Stomach (tissue), 19 donors: ENCODE data around the gene FKBP7. TPM values are rescaled to one million over a fixed set of nuclear protein-coding genes. Genes with fewer than 3 reads are reported as not detected.
"Not testable (repeated sequence)": the region's sequence is repeated elsewhere in the genome, so short reads cannot be mapped to it uniquely, and the experiment has no call there.

ENCODE experiments used
- DNase-seq, 2 donors: peaks; one replicate each; pipeline versions ENCODE4 v3.0.0 to v3.0.0-alpha.2; 2013 to 2019
- H3K27ac ChIP-seq, 5 donors: fragments of 200-600 bp in 4 of 5; sonication (generic) in 4 of 5; one replicate each; pipeline ENCODE4 v1.5.1; 2013 to 2019; ENCODE audit warnings: mild to moderate bottlenecking in 1 of 5, moderate library complexity in 1 of 5
- H3K27me3 ChIP-seq, 3 donors: fragments of 200-600 bp; sonication (generic); one replicate each; pipeline ENCODE4 v1.5.1; 2017 to 2019; ENCODE audit warnings: mixed run types in 1 of 3
- H3K36me3 ChIP-seq, 4 donors: fragments of 200-600 bp; sonication (generic); 1 replicate in 3 of 4; 2 replicates in 1 of 4; pipeline ENCODE4 v1.5.1; 2016 to 2019
- H3K4me1 ChIP-seq, 4 donors: fragments of 200-600 bp; sonication (generic); one replicate each; pipeline ENCODE4 v1.5.1; 2016 to 2019
- H3K4me3 ChIP-seq, 4 donors: fragments of 200-600 bp; sonication (generic) in 3 of 4; one replicate each; pipeline ENCODE4 v1.5.1; 2016 to 2019; ENCODE audit warnings: mild to moderate bottlenecking in 1 of 4
- H3K9me3 ChIP-seq, 4 donors: fragments of 200-600 bp; sonication (generic); one replicate each; pipeline ENCODE4 v1.5.1; 2016 to 2019
- CTCF ChIP-seq, 7 experiments: fragments of 450-650 bp in 4 of 7; fragments of 200-600 bp in 3 of 7; sonication (generic) in 3 of 7; IDR thresholded peaks; one replicate each; pipeline ENCODE4 v1.5.1; 2016 to 2019; ENCODE audit warnings: antibody characterized with exemption in 7 of 7, control low read depth in 2 of 7, mild to moderate bottlenecking in 1 of 7
- EP300 ChIP-seq: sonication (generic); formaldehyde crosslinking; IDR thresholded peaks from one replicate; pipeline ENCODE4 v1.6.1; 2017; ENCODE audit warnings: antibody characterized with exemption
- POLR2A ChIP-seq, 4 donors: fragments of 450-650 bp; IDR thresholded peaks; one replicate each; pipeline ENCODE4 v1.6.1; 2016; ENCODE audit warnings: antibody characterized with exemption in 4 of 4, control low read depth in 2 of 4, mild to moderate bottlenecking in 1 of 4, moderate library complexity in 1 of 4
- POLR2AphosphoS5 ChIP-seq, 3 donors: sonication (generic); formaldehyde crosslinking; IDR thresholded peaks; one replicate each; pipeline ENCODE4 v1.6.1; 2016; ENCODE audit warnings: antibody characterized with exemption in 3 of 3
- WGBS, 5 donors: extraction: QIAGEN DNeasy Blood & Tissue Kit in 3 of 5; methylation state at CpG; one replicate each; pipeline versions ENCODE4 v1.1.5 to v1.1.7; 2013 to 2018; 5-methylcytosine and 5-hydroxymethylcytosine counted together
- intact Hi-C: fragments of 100-400 bp; cut with DNase I; formaldehyde crosslinking; loops from one replicate; pipeline ENCODE4 v1.15.1; 2023; ENCODE audit warnings: low total_unique reads
- long read RNA-seq, 10 donors: transcript quantifications; one replicate each; lab custom pipeline, GENCODE V29; 2026
- polyA plus RNA-seq, 3 donors: library from polyadenylated mRNA; stranded (reverse); fragments of 200-250 nt; gene quantifications; one replicate each; pipeline ENCODE4 v1.2.3, GENCODE V29; 2013
- total RNA-seq, 5 donors: library from RNA; depleted of rRNA; stranded (reverse); fragments of >200 nt; gene quantifications; one replicate each; pipeline versions ENCODE4 v1.1.0 to v1.2.3, GENCODE V29; 2014 to 2016
- donor health status: healthy with polysubstance abuse.
- donor health status: Bipolar disorder and iron deficiency.
- donor health status: healthy.

FKBP7 gene
- total RNA-seq (10 to 100 TPM in 1 of 5 donors, 1 to 10 TPM in 3, under 1 TPM in 1; 0.87 to 31.4 (median 4.9) TPM), polyA plus RNA-seq (1 to 10 TPM; 4.4 to 6.4 (median 4.4) TPM)
- long read RNA-seq, donor 1, partial matches to known transcripts: 0 of 7 reads
- long read RNA-seq, donor 1, other reads (novel, unspliced or antisense): 0 of 7 reads
- long read RNA-seq, donor 2, transcript FKBP7-204 (4 exons, 2,834 nt): major isoform, 7 of 14 reads
- long read RNA-seq, donor 2, partial matches to known transcripts: 0 of 14 reads
- long read RNA-seq, donor 2, other reads (novel, unspliced or antisense): 0 of 14 reads
- long read RNA-seq, donor 3, transcript FKBP7-204 (4 exons, 2,834 nt): major isoform, 8 of 14 reads
- long read RNA-seq, donor 3, partial matches to known transcripts: 0 of 14 reads
- long read RNA-seq, donor 3, other reads (novel, unspliced or antisense): 0 of 14 reads
- long read RNA-seq, donor 4, partial matches to known transcripts: 0 of 2 reads
- long read RNA-seq, donor 4, other reads (novel, unspliced or antisense): 0 of 2 reads
- long read RNA-seq, donor 5, transcript FKBP7-205 (4 exons, 666 nt): minor isoform, 6 of 22 reads
- long read RNA-seq, donor 5, transcript FKBP7-204 (4 exons, 2,834 nt): major isoform, 12 of 22 reads
- long read RNA-seq, donor 5, partial matches to known transcripts: 0 of 22 reads
- long read RNA-seq, donor 5, other reads (novel, unspliced or antisense): 0 of 22 reads
- long read RNA-seq, donor 6: 0 reads
- long read RNA-seq, donor 7, transcript FKBP7-205 (4 exons, 666 nt): minor isoform, 5 of 22 reads
- long read RNA-seq, donor 7, transcript FKBP7-204 (4 exons, 2,834 nt): major isoform, 13 of 22 reads
- long read RNA-seq, donor 7, partial matches to known transcripts: 0 of 22 reads
- long read RNA-seq, donor 7, other reads (novel, unspliced or antisense): 0 of 22 reads
- long read RNA-seq, donor 8, transcript FKBP7-204 (4 exons, 2,834 nt): major isoform, 10 of 18 reads
- long read RNA-seq, donor 8, transcript FKBP7-203 (3 exons, 638 nt): minor isoform, 6 of 18 reads
- long read RNA-seq, donor 8, partial matches to known transcripts: 0 of 18 reads
- long read RNA-seq, donor 8, other reads (novel, unspliced or antisense): 0 of 18 reads
- long read RNA-seq, donor 9, transcript FKBP7-205 (4 exons, 666 nt): minor isoform, 6 of 17 reads
- long read RNA-seq, donor 9, transcript FKBP7-204 (4 exons, 2,834 nt): major isoform, 9 of 17 reads
- long read RNA-seq, donor 9, partial matches to known transcripts: 0 of 17 reads
- long read RNA-seq, donor 9, other reads (novel, unspliced or antisense): 0 of 17 reads
- long read RNA-seq, donor 10, transcript FKBP7-204 (4 exons, 2,834 nt): major isoform, 5 of 5 reads
- long read RNA-seq, donor 10, partial matches to known transcripts: 0 of 5 reads
- long read RNA-seq, donor 10, other reads (novel, unspliced or antisense): 0 of 5 reads

- peak in 5 of 7 experiments; percentile 60 to 85 (median 71) for TF ChIP-seq CTCF (IDR thresholded peaks at IDR 0.05)
- TF ChIP-seq POLR2AphosphoS5 (IDR thresholded peaks at IDR 0.05): peak; percentile 86 to 88 (median 87)
- no peak for TF ChIP-seq EP300
- peak in 2 of 4 donors; percentile 6 to 72 for TF ChIP-seq POLR2A (IDR thresholded peaks at IDR 0.05)
- intact Hi-C loops: no loop called here
- peak within 1 kb of the TSS; percentile 86 to 97 (median 95) for H3K27ac ChIP-seq
- H3K27me3 ChIP-seq: no peaks in the 10 kb centered on the region
- H3K36me3 ChIP-seq: no peaks in the 10 kb centered on the region
- peak; percentile 88 to 96 for DNase-seq
- H3K4me1 ChIP-seq: peaks cover 39 to 58% (median 50%) of the 10 kb centered on the region in 4 donors
- H3K9me3 ChIP-seq: no peaks in the 10 kb centered on the region
- 2% methylated on average over 52 to 56 of the region's 56 CpGs for WGBS, 5 donors
- H3K4me3 ChIP-seq: peak within 1 kb of the TSS; percentile 56 to 69 (median 62)
Measured at GRCh38 chr2:178478439-178479274, at the start of gene FKBP7. Gene FKBP7 (minus strand): TSS chr2:178478600. CDS start chr2:178478499, 101 bp downstream.

GRCh38 chr2:178527592-178527991 is 49.2 kb upstream of the FKBP7 start:
- TF ChIP-seq POLR2A (IDR thresholded peaks at IDR 0.05) (no peak), POLR2AphosphoS5 (IDR thresholded peaks at IDR 0.05) (no peak), EP300 (no peak), CTCF (IDR thresholded peaks at IDR 0.05) (no peak)
- WGBS, 5 donors: 78 to 91% (median 84%) methylated on average over 2 of the region's 2 CpGs
- Histone ChIP-seq H3K27me3 (no peaks in the 10 kb centered on the region), H3K36me3 (peaks cover 6 to 20% (median 15%) of the 10 kb centered on the region in 4 donors), H3K27ac (no peak overlapping the region), H3K9me3 (no peaks in the 10 kb centered on the region), H3K4me1 (peaks cover 0 to 13% (median 6%) of the 10 kb centered on the region in 4 donors), H3K4me3 (no peak overlapping the region)
- intact Hi-C loops: no loop called here
- no peak for DNase-seq

GRCh38 chr2:178526256-178526655 is 47.9 kb upstream of the FKBP7 start:
- no peak for DNase-seq
- WGBS, 5 donors: 87 to 93% (median 91%) methylated on average over 4 of the region's 4 CpGs
- no peak for TF ChIP-seq POLR2AphosphoS5 (IDR thresholded peaks at IDR 0.05)
- TF ChIP-seq EP300: no peak
- TF ChIP-seq POLR2A (IDR thresholded peaks at IDR 0.05): no peak
- no peak for TF ChIP-seq CTCF (IDR thresholded peaks at IDR 0.05)

GRCh38 chr2:178525460-178525859 is 47.1 kb upstream of the FKBP7 start:
- H3K4me1 ChIP-seq: peaks cover 0 to 13% (median 6%) of the 10 kb centered on the region in 4 donors
- DNase-seq, intact Hi-C loops, H3K27me3 ChIP-seq, H3K4me3 ChIP-seq, H3K36me3 ChIP-seq, H3K27ac ChIP-seq, H3K9me3 ChIP-seq: not testable (repeated sequence)
- 68 to 85% (median 78%) methylated on average over 1 of the region's 1 CpG for WGBS, 5 donors

More at GRCh38 chr2:178526256-178526655, 47.9 kb upstream of the FKBP7 start:
- Histone ChIP-seq H3K27me3 (no peaks in the 10 kb centered on the region), H3K4me3 (no peak overlapping the region), H3K9me3 (no peaks in the 10 kb centered on the region), H3K36me3 (peaks cover 0 to 7% (median 2%) of the 10 kb centered on the region in 4 donors), H3K4me1 (peaks cover 0 to 13% (median 6%) of the 10 kb centered on the region in 4 donors), H3K27ac (no peak overlapping the region)
- intact Hi-C loops: no loop called here

GRCh38 chr2:178525010-178525409 is 46.6 kb upstream of the FKBP7 start:
- peaks cover 0 to 13% (median 6%) of the 10 kb centered on the region in 4 donors for H3K4me1 ChIP-seq
- 82 to 99% (median 94%) methylated on average over 1 to 5 of the region's 5 CpGs for WGBS, 5 donors
- H3K4me3 ChIP-seq, intact Hi-C loops, DNase-seq, H3K9me3 ChIP-seq, H3K36me3 ChIP-seq, H3K27me3 ChIP-seq, H3K27ac ChIP-seq: not testable (repeated sequence)
